A673 (cell line): ENCODE results near the gene CEACAM19. TPM values are rescaled to one million over a fixed set of nuclear protein-coding genes. Genes with fewer than 3 reads are reported as not detected.
A peak's percentile ranks its signal among the peaks of the same experiment; 100 is the strongest.

Experiments
- BruUV-seq: library from RNA; stranded (reverse); fragments of 400-500 nt; replicated peaks from 2 replicates; lab custom pipeline; 2021; lab: Mats Ljungman, UMichigan
- CTCF ChIA-PET: fragments of 300-600 bp; sonication (Branson Sonifier 250); formaldehyde crosslinking; loops from one replicate; lab custom pipeline; 2022; ENCODE audit warnings: antibody characterized with exemption; lab: Charles Lee
- POLR2A ChIA-PET: fragments of 300-600 bp; sonication (Branson Sonifier 250); formaldehyde crosslinking; loops from one replicate; lab custom pipeline; 2022; ENCODE audit warnings: antibody characterized with exemption; ENCODE audit not compliant: low non-redundant PET; lab: Charles Lee
- DNase-seq: peaks from one replicate; pipeline ENCODE4 v3.0.0-alpha.2; 2015; ENCODE audit warnings: low spot score
- H3K27ac ChIP-seq: fragments of 200-600 bp; sonication (generic); 2 replicates; pipeline ENCODE4 v1.5.1; 2016; ENCODE audit warnings: mixed run types, low read depth, mild to moderate bottlenecking, mixed read lengths, antibody characterized with exemption, low read length; ENCODE audit not compliant: poor library complexity, severe bottlenecking
- H3K27me3 ChIP-seq: fragments of 200-600 bp; sonication (generic); replicated peaks from 2 replicates; pipeline ENCODE4 v1.6.1; 2017; ENCODE audit warnings: mixed run types, low read depth, mild to moderate bottlenecking, mixed read lengths, antibody characterized with exemption, low read length; ENCODE audit not compliant: insufficient read depth, poor library complexity
- H3K36me3 ChIP-seq: fragments of 200-600 bp; sonication (generic); 2 replicates; pipeline ENCODE4 v1.6.1; 2016; ENCODE audit warnings: mixed run types, mild to moderate bottlenecking, mixed read lengths, antibody characterized with exemption, low read length; ENCODE audit not compliant: insufficient read depth, poor library complexity, severe bottlenecking
- H3K4me1 ChIP-seq: fragments of 200-600 bp; sonication (generic); 2 replicates; pipeline ENCODE4 v1.6.1; 2017; ENCODE audit warnings: mixed run types, mild to moderate bottlenecking, mixed read lengths, antibody characterized with exemption, low read length; ENCODE audit not compliant: insufficient read depth, poor library complexity, severe bottlenecking
- H3K4me3 ChIP-seq: fragments of 200-600 bp; sonication (generic); 2 replicates; pipeline ENCODE4 v1.5.1; 2016; ENCODE audit warnings: low read depth, mixed run types, mild to moderate bottlenecking, mixed read lengths, low read length; ENCODE audit not compliant: poor library complexity, severe bottlenecking
- H3K9me3 ChIP-seq: fragments of 200-600 bp; sonication (generic); 2 replicates; pipeline ENCODE4 v1.6.1; 2016; ENCODE audit warnings: mixed run types, low read depth, mild to moderate bottlenecking, mixed read lengths, antibody characterized with exemption, low read length; ENCODE audit not compliant: poor library complexity, severe bottlenecking
- EZH2 ChIP-seq: fragments of 200-600 bp; sonication (generic); IDR thresholded peaks from 2 replicates; pipeline ENCODE4 v1.6.1; 2017; ENCODE audit warnings: borderline replicate concordance, low read depth, mild to moderate bottlenecking, mixed read lengths, antibody characterized with exemption, low read length; ENCODE audit not compliant: poor library complexity, severe bottlenecking
- intact Hi-C: fragments of 100-400 bp; cut with micrococcal nuclease; formaldehyde crosslinking; loops from one replicate; pipeline ENCODE4 v1.10.0; 2022; ENCODE audit not compliant: unreplicated experiment
- total RNA-seq: library from RNA; stranded (reverse); gene quantifications from 2 replicates; pipeline ENCODE4 v1.2.3, GENCODE V29; 2021
- TF ChIP-seq, protein P1 (sequence below): fragments of 300-800, 200-600 bp; sonication (generic); conservative IDR thresholded peaks from 2 replicates; pipeline ENCODE4 v1.5.1; 2017; ENCODE audit warnings: low read depth, mild to moderate bottlenecking, antibody characterized with exemption, low read length, moderate library complexity, mixed read lengths

Gene CEACAM19
- total RNA-seq, 1 experiment from 2014 or later: 2.5 TPM

DNA sequence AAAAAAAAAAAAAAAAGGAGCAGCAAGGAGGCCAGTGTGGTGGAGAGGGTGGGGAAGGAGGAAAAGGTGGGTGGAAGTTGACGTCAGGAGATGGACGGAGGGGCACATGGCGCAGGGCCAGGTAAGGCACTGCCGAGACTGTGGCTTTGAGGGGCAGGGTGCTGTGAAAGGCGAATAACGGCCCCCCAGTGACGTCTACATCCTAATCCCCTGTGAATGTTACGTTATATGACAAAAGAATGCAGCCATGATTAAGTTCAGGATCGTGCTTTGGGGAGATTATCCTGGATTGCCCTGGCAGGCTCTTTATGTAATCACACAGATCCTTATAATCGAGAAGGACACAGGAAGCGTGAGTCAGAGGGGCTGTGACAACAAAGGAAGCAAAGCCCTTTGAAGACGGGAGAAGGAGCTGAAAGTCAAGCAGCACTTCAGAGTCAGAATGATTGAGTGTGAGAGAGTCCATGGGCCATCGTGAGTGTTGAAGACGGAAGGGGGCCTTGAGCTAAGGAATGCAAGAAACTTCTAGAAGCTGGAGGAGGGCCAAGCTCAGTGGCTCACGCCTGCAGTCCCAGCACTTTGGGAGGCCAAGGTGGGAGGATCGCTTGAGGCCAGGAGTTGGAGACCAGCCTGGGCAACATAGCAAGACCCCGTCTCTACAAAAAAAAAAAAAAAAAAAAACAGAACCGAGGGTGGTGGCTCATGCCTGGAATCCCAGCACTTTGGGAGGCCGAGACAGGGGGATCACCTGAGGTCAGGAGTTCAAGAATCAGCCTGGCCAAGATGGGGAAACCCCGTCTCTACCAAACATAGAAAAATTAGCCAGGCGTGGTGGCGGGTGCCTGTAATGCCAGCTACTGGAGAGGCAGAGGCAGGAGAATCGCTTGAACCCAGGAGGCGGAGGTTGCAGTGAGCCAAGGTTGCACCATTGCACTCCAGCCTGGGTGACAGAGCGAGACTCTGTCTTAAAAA lies 13.9 kb downstream of the CEACAM19 start:
- Histone ChIP-seq H3K36me3 (no peaks in the 10 kb centered on the region), H3K4me3 (no peak overlapping the region), H3K27ac (peak overlapping the region; percentile 52), H3K4me1 (no peaks in the 10 kb centered on the region), H3K27me3 (no peaks in the 10 kb centered on the region), H3K9me3 (no peaks in the 10 kb centered on the region)
- CTCF ChIA-PET: interaction anchor here (0.7 kb wide), 2 partner anchors 115 to 179 kb away, joined by 4 read pairs; no protein-coding TSS in a partner anchor
- POLR2A ChIA-PET: no interaction called here
- BruUV-seq: TSS peak; percentile 38
- intact Hi-C loops: loop anchor here (10.0 kb wide), 2 partner anchors 160 to 270 kb away; partner anchors contain the start of genes CLPTM1 and NECTIN2
- TF ChIP-seq EZH2: no peak
- TF ChIP-seq, protein P1, sequence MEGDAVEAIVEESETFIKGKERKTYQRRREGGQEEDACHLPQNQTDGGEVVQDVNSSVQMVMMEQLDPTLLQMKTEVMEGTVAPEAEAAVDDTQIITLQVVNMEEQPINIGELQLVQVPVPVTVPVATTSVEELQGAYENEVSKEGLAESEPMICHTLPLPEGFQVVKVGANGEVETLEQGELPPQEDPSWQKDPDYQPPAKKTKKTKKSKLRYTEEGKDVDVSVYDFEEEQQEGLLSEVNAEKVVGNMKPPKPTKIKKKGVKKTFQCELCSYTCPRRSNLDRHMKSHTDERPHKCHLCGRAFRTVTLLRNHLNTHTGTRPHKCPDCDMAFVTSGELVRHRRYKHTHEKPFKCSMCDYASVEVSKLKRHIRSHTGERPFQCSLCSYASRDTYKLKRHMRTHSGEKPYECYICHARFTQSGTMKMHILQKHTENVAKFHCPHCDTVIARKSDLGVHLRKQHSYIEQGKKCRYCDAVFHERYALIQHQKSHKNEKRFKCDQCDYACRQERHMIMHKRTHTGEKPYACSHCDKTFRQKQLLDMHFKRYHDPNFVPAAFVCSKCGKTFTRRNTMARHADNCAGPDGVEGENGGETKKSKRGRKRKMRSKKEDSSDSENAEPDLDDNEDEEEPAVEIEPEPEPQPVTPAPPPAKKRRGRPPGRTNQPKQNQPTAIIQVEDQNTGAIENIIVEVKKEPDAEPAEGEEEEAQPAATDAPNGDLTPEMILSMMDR: no peak
- peak; percentile 92 for DNase-seq

DNA sequence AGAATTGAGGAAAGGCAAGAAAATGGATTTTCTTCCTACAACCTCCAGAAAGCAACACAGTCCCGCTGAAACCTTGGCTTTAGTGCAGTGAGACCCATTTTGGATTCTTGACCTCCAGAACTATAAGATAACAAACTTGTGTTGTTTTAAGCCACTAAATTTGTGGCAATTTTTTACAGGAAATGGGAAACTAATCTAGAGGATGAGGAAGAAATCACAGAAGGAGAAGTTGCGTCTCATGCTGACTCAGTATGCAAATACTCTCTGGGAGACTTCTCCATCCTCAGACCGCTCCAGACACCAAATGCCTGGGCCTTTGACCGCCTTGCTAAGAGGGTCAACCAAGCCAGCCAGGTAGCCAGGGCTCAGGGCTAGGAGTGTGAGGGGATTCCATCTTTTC lies 14.6 kb downstream of the CEACAM19 start:
- H3K27me3 ChIP-seq: no peaks in the 10 kb centered on the region
- intact Hi-C loops: loop anchor here (10.0 kb wide), 2 partner anchors 159 to 269 kb away; partner anchors contain the start of genes CLPTM1 and NECTIN2
- no peaks in the 10 kb centered on the region for H3K9me3 ChIP-seq
- ChIA-PET POLR2A (no interaction called here), CTCF (interaction anchor here (0.6 to 0.7 kb wide), 2 partner anchors 35 to 180 kb away, joined by 4 read pairs; no protein-coding TSS in a partner anchor)
- no peaks in the 10 kb centered on the region for H3K36me3 ChIP-seq
- BruUV-seq: no TSS peak
- no peak for DNase-seq
- TF ChIP-seq, protein P1: no peak
- no peak for TF ChIP-seq EZH2
- H3K4me1 ChIP-seq: no peaks in the 10 kb centered on the region
- H3K27ac ChIP-seq: peak overlapping the region; percentile 25
- H3K4me3 ChIP-seq: no peak overlapping the region

DNA sequence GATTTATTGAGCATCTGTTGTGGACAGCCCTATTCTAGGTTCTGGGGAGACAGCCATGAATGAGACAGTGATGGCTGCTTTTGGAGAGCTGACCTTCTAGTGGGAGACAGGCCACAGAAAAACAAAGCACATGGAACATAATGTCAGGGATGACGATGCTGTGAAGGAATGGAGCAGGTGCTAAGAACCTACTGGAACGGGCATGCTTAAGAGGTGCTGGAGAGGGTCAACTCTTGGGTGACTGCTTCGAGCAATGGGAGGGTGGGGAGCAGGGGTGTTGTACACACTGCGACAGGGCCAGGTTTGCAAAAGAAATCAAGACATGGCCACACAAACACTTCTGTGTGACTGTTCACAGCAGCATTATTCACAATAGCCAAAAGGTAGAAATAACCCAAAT lies 15.6 kb downstream of the CEACAM19 start:
- Histone ChIP-seq H3K36me3 (no peaks in the 10 kb centered on the region), H3K4me3 (no peak overlapping the region), H3K27ac (no peak overlapping the region), H3K9me3 (no peaks in the 10 kb centered on the region), H3K27me3 (no peaks in the 10 kb centered on the region), H3K4me1 (no peaks in the 10 kb centered on the region)
- intact Hi-C loops: loop anchor here (10.0 kb wide), 2 partner anchors 158 to 268 kb away; partner anchors contain the start of genes CLPTM1 and NECTIN2
- CTCF ChIA-PET: no interaction called here
- no TSS peak for BruUV-seq
- POLR2A ChIA-PET: no interaction called here
- DNase-seq: no peak
- TF ChIP-seq, protein P1: no peak
- no peak for TF ChIP-seq EZH2
